Loucy (cell line): ENCODE results near the gene PANX2.

ENCODE experiments used
- H2AFZ ChIP-seq: fragments of 200-600 bp; sonication (generic); 2 replicates; pipeline ENCODE4 v1.6.0; 2016; ENCODE audit warnings: antibody characterized with exemption, mild to moderate bottlenecking, low read length, moderate library complexity
- H3F3A ChIP-seq: fragments of 200-600 bp; 2 replicates; pipeline ENCODE4 v1.6.0; 2016; ENCODE audit warnings: antibody characterized with exemption, low read depth, mild to moderate bottlenecking
- H3K27me3 ChIP-seq: fragments of 200-600 bp; sonication (generic); 2 replicates; pipeline ENCODE4 v1.6.1; 2014; ENCODE audit warnings: low read length, mild to moderate bottlenecking; ENCODE audit not compliant: insufficient read depth, poor library complexity, severe bottlenecking
- H3K36me3 ChIP-seq: fragments of 200-600 bp; sonication (generic); 2 replicates; pipeline ENCODE4 v1.6.1; 2016; ENCODE audit warnings: low read length; ENCODE audit not compliant: insufficient read depth
- H3K4me1 ChIP-seq: fragments of 200-600 bp; sonication (generic); 2 replicates; pipeline ENCODE4 v1.5.1; 2014; ENCODE audit warnings: low read length, mild to moderate bottlenecking; ENCODE audit not compliant: insufficient read depth, poor library complexity, severe bottlenecking
- H3K4me2 ChIP-seq: fragments of 200-600 bp; sonication (generic); 2 replicates; pipeline ENCODE4 v1.6.0; 2014; ENCODE audit warnings: antibody characterized with exemption, low read length, low read depth, mild to moderate bottlenecking; ENCODE audit not compliant: poor library complexity, severe bottlenecking
- H3K4me3 ChIP-seq: fragments of 200-600 bp; sonication (generic); 2 replicates; pipeline ENCODE4 v1.5.1; 2014; ENCODE audit warnings: low read length, mild to moderate bottlenecking, mixed read lengths; ENCODE audit not compliant: poor library complexity, severe bottlenecking
- H3K79me2 ChIP-seq: fragments of 200-600 bp; sonication (generic); 2 replicates; pipeline ENCODE4 v1.6.1; 2014; ENCODE audit warnings: low read length; ENCODE audit not compliant: insufficient read depth
- H3K9ac ChIP-seq: fragments of 200-600 bp; sonication (generic); 2 replicates; pipeline ENCODE4 v1.6.0; 2014; ENCODE audit warnings: mild to moderate bottlenecking, low read depth, low read length, moderate library complexity; ENCODE audit not compliant: poor library complexity, severe bottlenecking
- H3K9me2 ChIP-seq: fragments of 200-600 bp; sonication (generic); replicated peaks from 2 replicates; pipeline ENCODE4 v1.6.1; 2016; ENCODE audit warnings: low read depth, low read length, mixed read lengths
- H3K9me3 ChIP-seq: fragments of 200-600 bp; sonication (generic); 2 replicates; pipeline ENCODE4 v1.6.1; 2014; ENCODE audit warnings: mild to moderate bottlenecking, antibody characterized with exemption, low read length, low read depth; ENCODE audit not compliant: insufficient read depth
- H4K20me1 ChIP-seq: fragments of 200-600 bp; sonication (generic); 2 replicates; pipeline ENCODE4 v1.6.0; 2014; ENCODE audit warnings: antibody characterized with exemption, low read length, mild to moderate bottlenecking; ENCODE audit not compliant: insufficient read depth, poor library complexity, severe bottlenecking
- CTCF ChIP-seq: fragments of 200-600 bp; sonication (generic); conservative IDR thresholded peaks from 2 replicates; pipeline ENCODE4 v1.5.1; 2014; ENCODE audit warnings: mild to moderate bottlenecking, antibody characterized with exemption, low read length
- EZH2phosphoT487 ChIP-seq: fragments of 200-600 bp; IDR thresholded peaks from 2 replicates; pipeline ENCODE4 v1.6.1; 2018; ENCODE audit warnings: antibody characterized with exemption, mild to moderate bottlenecking, moderate library complexity, borderline replicate concordance

Gene PANX2

GRCh38 chr22:50192436-50193204 lies 22.1 kb downstream of the PANX2 start:
- peaks cover 20% of the 10 kb centered on the region for H4K20me1 ChIP-seq
- peaks cover 13% of the 10 kb centered on the region; the same call in 1 of the 2 replicates for H3F3A ChIP-seq
- peak overlapping the region; percentile 92 for H3K9ac ChIP-seq
- H2AFZ ChIP-seq, result no peak overlapping the region
- peak overlapping the region; percentile 94 for H3K4me3 ChIP-seq
- TF ChIP-seq EZH2phosphoT487 (no peak), CTCF (no peak)
- H3K4me1 ChIP-seq, result peaks cover 45% of the 10 kb centered on the region
- H3K4me2 ChIP-seq, result peak overlapping the region; percentile 96
- H3K36me3 ChIP-seq, result peaks cover 22% of the 10 kb centered on the region; the same call in 1 of the 2 replicates
- H3K9me3 ChIP-seq, result no peaks in the 10 kb centered on the region
- no peaks in the 10 kb centered on the region for H3K27me3 ChIP-seq
- peaks cover 62% of the 10 kb centered on the region for H3K79me2 ChIP-seq
- no peaks in the 10 kb centered on the region for H3K9me2 ChIP-seq

- no peak overlapping the region for H2AFZ ChIP-seq
- H3K4me3 ChIP-seq, result no peak overlapping the region
- H3K27me3 ChIP-seq, result no peaks in the 10 kb centered on the region
- H3K4me2 ChIP-seq, result peak overlapping the region; percentile 96
- no peaks in the 10 kb centered on the region for H3K9me2 ChIP-seq
- H3K79me2 ChIP-seq, result peaks cover 52% of the 10 kb centered on the region
- peaks cover 20% of the 10 kb centered on the region for H4K20me1 ChIP-seq
- H3K36me3 ChIP-seq, result peaks cover 22% of the 10 kb centered on the region; the same call in 1 of the 2 replicates
- H3K9ac ChIP-seq, result peak overlapping the region; percentile 92
- H3F3A ChIP-seq, result peaks cover 13% of the 10 kb centered on the region; the same call in 1 of the 2 replicates
- H3K9me3 ChIP-seq, result no peaks in the 10 kb centered on the region
- TF ChIP-seq EZH2phosphoT487 (no peak), CTCF (no peak)
- peaks cover 41% of the 10 kb centered on the region for H3K4me1 ChIP-seq
These were observed 23.1 kb downstream of the PANX2 start for GRCh38 chr22:50193621-50194020.

- Histone ChIP-seq H2AFZ (no peak overlapping the region), H3K4me3 (no peak overlapping the region), H3K4me2 (no peak overlapping the region), H3K9ac (no peak overlapping the region), H3K27me3 (no peaks in the 10 kb centered on the region), H3K36me3 (peaks cover 22% of the 10 kb centered on the region; the same call in 1 of the 2 replicates), H3K79me2 (peaks cover 46% of the 10 kb centered on the region), H3K9me2 (no peaks in the 10 kb centered on the region), H3K9me3 (no peaks in the 10 kb centered on the region), H3F3A (peaks cover 13% of the 10 kb centered on the region; the same call in 1 of the 2 replicates), H3K4me1 (peaks cover 36% of the 10 kb centered on the region), H4K20me1 (peaks cover 20% of the 10 kb centered on the region)
- no peak for TF ChIP-seq CTCF
- no peak for TF ChIP-seq EZH2phosphoT487
These were observed 23.7 kb downstream of the PANX2 start for GRCh38 chr22:50194037-50194805.
